ENCODE measurements around the gene FMN1.

Gene FMN1

GRCh38 chr15:32718821-32719716, 475.4 kb downstream of the FMN1 start:
- Histone ChIP-seq H3K9me3 (ENCODE audit: insufficient read depth, low read depth, low read length) (no peaks in the 10 kb centered on the region), H3K4me3 (ENCODE audit: low read length) (peak overlapping the region; percentile 62), H3K4me1 (ENCODE audit: insufficient read depth, low read length) (peaks cover 29% of the 10 kb centered on the region), H3K27ac (ENCODE audit: low read depth, low read length) (no peak overlapping the region), H3K36me3 (ENCODE audit: insufficient read depth, low read length) (peaks cover 5% of the 10 kb centered on the region; the same call in 1 of the 2 replicates), H3K9ac (ENCODE audit: low read depth, low read length) (peak overlapping the region; percentile 44; the same call in 1 of the 2 replicates), H3K27me3 (ENCODE audit: insufficient read depth, low read length) (peaks cover 82% of the 10 kb centered on the region)
- WGBS: 1% methylated on average over 70 of the region's 70 CpGs

GRCh38 chr15:32718227-32718820, 476.2 kb downstream of the FMN1 start:
- peak overlapping the region; percentile 62 for H3K4me3 ChIP-seq (ENCODE audit: low read length)
- no peaks in the 10 kb centered on the region for H3K9me3 ChIP-seq (ENCODE audit: insufficient read depth, low read depth, low read length)
- under 1% methylated on average over 60 of the region's 60 CpGs for WGBS
- H3K4me1 ChIP-seq (ENCODE audit: insufficient read depth, low read length): peaks cover 29% of the 10 kb centered on the region
- peaks cover 89% of the 10 kb centered on the region for H3K27me3 ChIP-seq (ENCODE audit: insufficient read depth, low read length)
- peak overlapping the region; percentile 44; the same call in 1 of the 2 replicates for H3K9ac ChIP-seq (ENCODE audit: low read depth, low read length)
- peaks cover 3% of the 10 kb centered on the region; the same call in 1 of the 2 replicates for H3K36me3 ChIP-seq (ENCODE audit: insufficient read depth, low read length)
- no peak overlapping the region for H3K27ac ChIP-seq (ENCODE audit: low read depth, low read length)

- Histone ChIP-seq H3K36me3 (ENCODE audit: insufficient read depth, low read length) (no peaks in the 10 kb centered on the region), H3K4me3 (ENCODE audit: low read length) (peak within 1 kb of the TSS; percentile 62), H3K27ac (ENCODE audit: low read depth, low read length) (no peak within 1 kb of the TSS), H3K27me3 (ENCODE audit: insufficient read depth, low read length) (peaks cover 88% of the 10 kb centered on the region), H3K9ac (ENCODE audit: low read depth, low read length) (peak within 1 kb of the TSS; percentile 63; the same call in 1 of the 2 replicates), H3K9me3 (ENCODE audit: insufficient read depth, low read depth, low read length) (no peaks in the 10 kb centered on the region), H3K4me1 (ENCODE audit: insufficient read depth, low read length) (peaks cover 29% of the 10 kb centered on the region)
- under 1% methylated on average over 99 of the region's 99 CpGs for WGBS
Observed at GRCh38 chr15:32717426-32718226, 476.9 kb downstream of the FMN1 start, which contains the start of gene GREM1. GREM1 (plus strand) TSS chr15:32718004; CDS start chr15:32730691, 12,687 bp downstream.

- peaks cover 87% of the 10 kb centered on the region for H3K27me3 ChIP-seq (ENCODE audit: insufficient read depth, low read length)
Observed at GRCh38 chr15:32716915-32717425, 477.5 kb downstream of the FMN1 start.

GRCh38 chr15:32716216-32716914, 478.1 kb downstream of the FMN1 start:
- H3K9ac ChIP-seq (ENCODE audit: low read depth, low read length): no peak overlapping the region
- no peaks in the 10 kb centered on the region for H3K36me3 ChIP-seq (ENCODE audit: insufficient read depth, low read length)
- peaks cover 29% of the 10 kb centered on the region for H3K4me1 ChIP-seq (ENCODE audit: insufficient read depth, low read length)
- 62% methylated on average over 13 of the region's 13 CpGs for WGBS
- no peaks in the 10 kb centered on the region for H3K9me3 ChIP-seq (ENCODE audit: insufficient read depth, low read depth, low read length)
- peak overlapping the region; percentile 62 for H3K4me3 ChIP-seq (ENCODE audit: low read length)
- H3K27ac ChIP-seq (ENCODE audit: low read depth, low read length): no peak overlapping the region
- H3K27me3 ChIP-seq (ENCODE audit: insufficient read depth, low read length): peaks cover 81% of the 10 kb centered on the region

More at GRCh38 chr15:32716915-32717425, 477.5 kb downstream of the FMN1 start:
- Histone ChIP-seq H3K27ac (ENCODE audit: low read depth, low read length) (no peak overlapping the region), H3K9me3 (ENCODE audit: insufficient read depth, low read depth, low read length) (no peaks in the 10 kb centered on the region), H3K4me1 (ENCODE audit: insufficient read depth, low read length) (peaks cover 29% of the 10 kb centered on the region), H3K36me3 (ENCODE audit: insufficient read depth, low read length) (no peaks in the 10 kb centered on the region), H3K9ac (ENCODE audit: low read depth, low read length) (peak overlapping the region; percentile 63; the same call in 1 of the 2 replicates), H3K4me3 (ENCODE audit: low read length) (peak overlapping the region; percentile 62)
- WGBS: 23% methylated on average over 21 of the region's 21 CpGs
